ENCODE data around the gene SEZ6L2.

GRCh38 chr16:29905668-29906067 is 6.3 kb upstream of the SEZ6L2 start:
- TF ChIP-seq POLR2A (IDR thresholded peaks at IDR 0.05) (no peak), POLR2AphosphoS5 (IDR thresholded peaks at IDR 0.05; ENCODE audit: insufficient read depth in 1 of 2, low read depth in 1 of 2) (no peak)
- TF ChIP-seq, protein P1, sequence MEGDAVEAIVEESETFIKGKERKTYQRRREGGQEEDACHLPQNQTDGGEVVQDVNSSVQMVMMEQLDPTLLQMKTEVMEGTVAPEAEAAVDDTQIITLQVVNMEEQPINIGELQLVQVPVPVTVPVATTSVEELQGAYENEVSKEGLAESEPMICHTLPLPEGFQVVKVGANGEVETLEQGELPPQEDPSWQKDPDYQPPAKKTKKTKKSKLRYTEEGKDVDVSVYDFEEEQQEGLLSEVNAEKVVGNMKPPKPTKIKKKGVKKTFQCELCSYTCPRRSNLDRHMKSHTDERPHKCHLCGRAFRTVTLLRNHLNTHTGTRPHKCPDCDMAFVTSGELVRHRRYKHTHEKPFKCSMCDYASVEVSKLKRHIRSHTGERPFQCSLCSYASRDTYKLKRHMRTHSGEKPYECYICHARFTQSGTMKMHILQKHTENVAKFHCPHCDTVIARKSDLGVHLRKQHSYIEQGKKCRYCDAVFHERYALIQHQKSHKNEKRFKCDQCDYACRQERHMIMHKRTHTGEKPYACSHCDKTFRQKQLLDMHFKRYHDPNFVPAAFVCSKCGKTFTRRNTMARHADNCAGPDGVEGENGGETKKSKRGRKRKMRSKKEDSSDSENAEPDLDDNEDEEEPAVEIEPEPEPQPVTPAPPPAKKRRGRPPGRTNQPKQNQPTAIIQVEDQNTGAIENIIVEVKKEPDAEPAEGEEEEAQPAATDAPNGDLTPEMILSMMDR (IDR thresholded peaks at IDR 0.05) = no peak

Data from vagina (tissue), 2 donors.